ENCODE data around the gene LSAMP.

The LSAMP gene

GRCh38 chr3:116429479-116430269 is 15.6 kb downstream of the LSAMP start:
- DNase-seq: no peak

- no peak for DNase-seq
These were observed 19.3 kb downstream of the LSAMP start for GRCh38 chr3:116426036-116426435.

DNA sequence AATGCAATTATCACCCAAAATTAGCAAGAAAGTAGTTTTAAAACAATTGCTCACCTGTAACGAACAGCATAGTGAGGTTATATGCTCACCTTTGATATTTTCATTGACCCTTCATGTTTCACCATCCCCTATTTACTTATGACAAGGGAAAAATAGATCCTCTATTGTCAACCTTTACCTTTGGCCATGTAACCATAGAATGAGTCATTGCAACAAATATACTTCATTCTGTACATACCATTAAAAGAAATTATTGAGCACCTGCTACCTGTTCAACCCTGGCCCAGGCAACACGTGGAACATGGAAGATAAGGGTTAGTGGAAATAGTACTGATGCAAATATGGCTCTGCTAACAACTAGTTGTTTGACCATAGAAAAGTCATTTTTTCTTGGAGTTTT is 20.2 kb downstream of the LSAMP start:
- no peak for DNase-seq

- DNase-seq: no peak
These were observed 21.3 kb downstream of the LSAMP start for GRCh38 chr3:116423945-116424344.

- no peak for DNase-seq
These were observed 21.9 kb downstream of the LSAMP start for GRCh38 chr3:116423374-116423773.

GRCh38 chr3:116417151-116417550 is 28.1 kb downstream of the LSAMP start:
- DNase-seq: no peak

- no peak for DNase-seq
These were observed 32.0 kb downstream of the LSAMP start for GRCh38 chr3:116413319-116413718.

- no peak for DNase-seq
These were observed 36.8 kb downstream of the LSAMP start for GRCh38 chr3:116408473-116408872.

- DNase-seq: no peak
These were observed 40.1 kb downstream of the LSAMP start for GRCh38 chr3:116405231-116405630.

GRCh38 chr3:116399701-116400226 is 45.5 kb downstream of the LSAMP start:
- DNase-seq: no peak

- DNase-seq: no peak
These were observed 50.9 kb downstream of the LSAMP start for GRCh38 chr3:116394365-116394764.

DNA sequence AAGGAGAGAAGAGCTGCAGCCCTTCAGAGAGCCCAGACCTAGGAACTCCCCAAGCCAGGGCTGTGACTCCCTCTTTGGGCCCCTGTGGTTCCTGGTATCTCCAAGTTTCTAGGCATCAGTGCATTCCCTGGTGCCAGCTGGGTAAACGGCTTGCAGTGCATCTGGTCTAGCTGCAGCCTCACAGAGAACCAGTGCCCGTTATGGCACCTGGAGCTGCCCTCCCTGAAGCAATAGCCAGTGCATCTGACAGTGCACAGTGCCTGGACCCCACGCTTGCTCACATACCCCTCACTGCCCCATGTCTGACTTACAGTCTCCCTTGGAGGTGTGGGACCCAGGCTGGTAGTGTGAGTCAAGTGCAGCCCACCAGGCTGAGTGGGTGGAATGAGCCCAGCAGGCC is 52.1 kb downstream of the LSAMP start:
- no peak for DNase-seq

- no peak for DNase-seq
These were observed 53.0 kb downstream of the LSAMP start for GRCh38 chr3:116392291-116392690.

DNA sequence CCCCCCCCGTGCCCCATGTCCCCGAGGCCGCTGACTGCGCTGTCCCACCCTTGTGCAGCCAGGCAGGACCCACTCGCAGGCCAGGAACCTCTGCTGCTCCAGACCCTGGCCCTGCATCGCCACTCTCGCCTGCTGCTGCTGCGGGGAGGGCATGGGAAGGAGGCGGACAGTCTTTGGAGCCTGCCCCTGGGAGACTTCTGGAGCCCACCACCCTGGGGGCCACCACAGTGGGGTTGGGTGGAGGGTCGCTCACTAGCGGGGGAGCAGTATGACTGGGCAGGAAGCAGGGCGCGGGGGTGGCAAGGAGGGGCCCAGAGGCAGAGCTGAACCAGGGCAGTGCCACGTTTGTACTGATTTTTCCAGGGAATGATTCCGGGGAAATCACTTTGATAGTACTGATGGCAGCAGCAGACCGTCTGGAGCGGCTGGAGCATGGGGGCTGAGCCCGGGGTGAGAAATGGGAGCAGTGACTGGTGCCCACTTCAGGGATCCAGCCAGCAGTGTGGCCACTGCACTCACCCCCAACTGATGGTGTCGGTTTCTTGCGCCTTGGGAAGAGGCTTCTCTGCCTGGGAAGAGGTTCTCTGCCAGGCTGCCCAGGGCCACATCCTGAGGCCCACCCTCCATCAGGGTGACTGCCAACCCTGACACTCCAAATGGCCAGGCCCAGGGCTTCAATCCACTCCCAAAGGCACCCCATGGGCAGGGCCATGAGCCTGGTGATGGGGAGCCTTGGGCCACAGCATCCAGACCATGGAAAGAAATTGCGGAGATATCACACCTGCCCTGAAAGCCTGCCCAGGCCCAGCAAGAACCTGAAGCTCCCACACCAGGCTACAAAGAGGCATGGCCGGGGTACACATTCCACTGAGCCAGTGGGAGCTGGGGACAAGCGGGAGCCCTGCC is 53.7 kb downstream of the LSAMP start:
- no peak for DNase-seq

DNA sequence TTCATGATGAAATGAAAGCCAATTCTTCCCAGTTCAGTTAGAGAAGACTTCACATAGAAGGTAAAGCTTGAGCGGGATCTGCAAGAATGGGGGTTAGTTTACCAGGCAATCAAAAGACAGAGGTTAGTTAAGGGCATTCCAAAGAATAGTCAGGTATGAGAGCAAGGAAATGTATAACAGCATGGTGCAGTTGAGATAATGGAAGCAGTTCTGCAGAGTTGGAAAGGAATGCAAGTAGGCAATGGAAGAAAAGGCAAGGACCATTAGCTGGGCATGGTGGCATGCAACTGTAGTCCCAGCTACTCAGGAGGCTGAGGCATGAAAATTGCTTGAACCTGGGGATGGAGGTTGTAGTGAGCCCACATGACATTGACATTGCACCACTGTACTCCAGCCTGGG is 55.0 kb downstream of the LSAMP start:
- DNase-seq: no peak

GRCh38 chr3:116388867-116389385 is 56.4 kb downstream of the LSAMP start:
- DNase-seq: no peak

- DNase-seq: no peak
These were observed 59.1 kb downstream of the LSAMP start for GRCh38 chr3:116386168-116386567.

DNA sequence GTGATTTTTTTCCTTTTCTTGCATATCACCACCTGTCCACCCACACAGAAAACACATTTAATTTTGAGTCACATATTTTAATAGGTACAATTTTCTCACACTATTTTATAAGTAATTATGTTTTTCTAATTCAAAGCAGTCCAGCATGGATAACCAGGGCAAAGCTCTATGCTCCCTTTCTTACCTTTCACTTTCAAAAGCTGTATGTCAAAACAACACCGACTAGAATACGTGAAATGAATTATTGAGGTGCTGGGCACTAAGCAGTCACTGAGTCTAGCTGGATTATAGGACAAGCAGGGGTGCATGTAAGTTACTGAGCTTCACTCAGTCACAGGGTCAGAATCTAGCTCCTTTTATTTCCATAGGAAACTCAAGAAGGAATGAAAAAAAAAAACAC is 60.6 kb downstream of the LSAMP start:
- DNase-seq: no peak

DNA sequence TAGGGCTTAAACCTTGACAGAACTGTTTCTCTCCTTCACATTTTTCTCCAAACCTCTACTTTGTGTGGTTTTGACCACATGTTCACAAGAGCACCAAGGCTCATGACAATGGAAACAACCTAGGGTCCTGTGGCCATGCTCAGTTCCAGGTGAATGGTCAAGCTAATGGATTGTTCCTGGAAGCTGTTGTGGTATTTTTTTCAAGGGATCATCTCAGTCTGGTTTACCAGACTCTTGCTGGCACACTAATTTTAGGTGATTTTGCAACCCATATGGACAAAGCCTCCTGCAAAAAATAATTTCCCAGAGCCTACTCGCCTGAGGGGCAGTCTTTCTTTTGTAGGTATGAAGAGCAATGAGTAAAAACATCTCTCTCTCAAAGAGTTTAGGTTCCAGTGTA is 67.2 kb downstream of the LSAMP start:
- no peak for DNase-seq

DNA sequence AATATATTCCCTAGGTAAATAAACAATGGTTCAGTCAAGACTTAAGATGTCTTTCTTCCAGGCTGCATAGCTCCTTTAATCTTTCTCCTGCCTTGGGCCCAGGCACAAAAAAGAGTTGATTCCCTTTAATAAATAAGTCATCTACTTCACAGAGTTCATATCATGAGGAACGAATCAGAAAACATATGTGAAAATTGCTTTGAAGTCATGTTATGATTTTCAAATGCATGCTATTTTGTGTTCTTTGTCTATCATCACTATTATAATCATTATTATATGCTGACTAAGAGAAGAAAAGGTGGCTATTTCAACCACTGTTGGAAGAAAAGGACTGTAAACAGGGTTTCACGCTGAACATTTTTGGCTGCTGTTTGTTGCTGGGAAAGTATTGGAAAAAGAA is 70.4 kb downstream of the LSAMP start:
- DNase-seq: no peak

DNA sequence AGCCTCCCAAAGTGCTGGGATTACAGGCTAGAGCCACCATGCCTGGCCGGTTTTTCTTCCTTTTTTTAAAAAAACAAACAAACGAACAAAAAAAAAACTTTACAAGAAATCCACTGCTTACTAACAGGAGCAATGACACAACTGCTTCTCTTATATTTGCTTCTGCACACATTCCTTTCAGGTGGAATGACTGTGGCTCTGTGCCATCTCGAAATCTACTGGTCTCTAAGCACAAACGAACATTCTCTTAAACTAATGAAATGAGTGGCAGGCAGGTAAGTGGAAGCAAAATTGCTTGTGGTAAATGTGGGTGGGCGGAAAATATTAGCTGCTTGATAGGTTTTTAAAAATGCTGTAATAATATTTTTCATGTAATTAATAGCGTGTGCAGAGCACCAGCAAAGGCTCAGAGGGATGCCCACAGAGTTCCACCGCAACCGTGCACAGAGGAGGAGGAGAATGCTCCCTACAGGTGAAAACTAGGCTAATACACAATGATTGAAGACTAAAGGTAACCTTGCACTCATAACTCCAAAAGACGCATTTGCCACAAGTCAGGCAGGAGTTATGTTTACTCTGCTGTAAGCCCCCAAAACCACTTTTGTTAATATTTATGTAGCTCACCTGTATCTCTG is 77.4 kb downstream of the LSAMP start:
- no peak for DNase-seq

DNA sequence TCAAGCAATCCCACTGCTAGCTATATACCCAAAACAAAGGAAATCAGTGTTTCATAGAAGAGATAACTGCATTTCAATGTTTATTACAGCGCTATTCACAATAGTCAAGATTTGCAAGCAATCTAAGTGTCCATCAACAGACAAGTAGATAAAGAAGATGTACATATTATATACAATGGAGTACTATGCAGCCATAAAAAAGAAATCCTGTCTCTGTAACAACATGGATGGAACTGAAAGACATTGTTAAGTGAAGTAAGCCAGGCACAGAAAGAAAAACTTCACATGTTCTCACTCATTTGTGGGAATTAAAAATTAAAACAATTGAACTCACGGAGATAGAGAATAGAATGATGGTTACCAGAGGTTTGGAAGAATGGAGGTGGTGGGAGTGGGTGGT is 89.2 kb downstream of the LSAMP start:
- no peak for DNase-seq

- DNase-seq: no peak
These were observed 90.9 kb downstream of the LSAMP start for GRCh38 chr3:116354382-116354781.
